Measurements from ENCODE around the gene PCP4L1.
"Not testable (repeated sequence)": the region's sequence is repeated elsewhere in the genome, so short reads cannot be mapped to it uniquely, and the experiment has no call there.

PCP4L1 gene

DNA sequence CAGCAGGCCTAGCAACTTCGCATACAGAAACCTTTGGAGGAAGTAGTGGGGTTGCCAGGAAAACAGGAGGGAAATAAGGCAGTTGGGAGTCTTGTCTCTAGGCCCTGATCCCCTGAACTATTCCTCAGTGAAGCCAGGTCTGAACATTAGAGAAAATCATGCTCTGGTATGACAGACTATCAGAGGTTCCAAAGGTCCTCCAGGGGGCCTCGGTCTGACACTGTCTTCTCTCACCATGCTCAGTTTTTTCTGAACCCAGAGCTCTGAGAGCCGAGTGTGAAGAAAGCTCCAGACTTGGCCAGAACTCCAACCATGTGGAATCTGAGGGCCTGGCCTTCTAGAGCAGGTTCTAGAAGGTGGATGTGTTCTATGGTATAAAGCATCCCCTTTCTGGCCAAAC, 28.6 kb upstream of the PCP4L1 start:
- DNase-seq: no peak

- DNase-seq: no peak
Observed at GRCh38 chr1:161230762-161231161, 27.8 kb upstream of the PCP4L1 start.

DNA sequence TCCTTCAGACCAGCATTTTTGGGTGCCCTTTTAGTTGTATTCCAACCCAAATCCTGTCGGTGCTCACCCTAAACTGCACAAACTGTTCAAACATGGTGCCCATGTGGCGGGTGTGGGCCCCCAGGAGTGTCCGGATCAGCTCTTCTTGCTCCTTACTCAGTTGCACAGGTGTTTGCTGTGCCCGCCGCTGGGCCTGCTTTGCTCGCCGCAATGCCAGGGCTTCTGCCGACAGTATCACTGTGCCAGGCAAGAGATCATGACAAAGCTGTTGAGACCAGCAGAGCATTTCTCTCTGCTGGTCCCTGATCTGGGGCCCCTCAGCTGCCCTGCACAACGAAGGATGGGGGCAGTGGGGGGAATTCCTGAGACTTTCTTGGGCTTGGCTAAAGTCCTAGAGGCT, 25.4 kb upstream of the PCP4L1 start:
- no peak for DNase-seq

DNA sequence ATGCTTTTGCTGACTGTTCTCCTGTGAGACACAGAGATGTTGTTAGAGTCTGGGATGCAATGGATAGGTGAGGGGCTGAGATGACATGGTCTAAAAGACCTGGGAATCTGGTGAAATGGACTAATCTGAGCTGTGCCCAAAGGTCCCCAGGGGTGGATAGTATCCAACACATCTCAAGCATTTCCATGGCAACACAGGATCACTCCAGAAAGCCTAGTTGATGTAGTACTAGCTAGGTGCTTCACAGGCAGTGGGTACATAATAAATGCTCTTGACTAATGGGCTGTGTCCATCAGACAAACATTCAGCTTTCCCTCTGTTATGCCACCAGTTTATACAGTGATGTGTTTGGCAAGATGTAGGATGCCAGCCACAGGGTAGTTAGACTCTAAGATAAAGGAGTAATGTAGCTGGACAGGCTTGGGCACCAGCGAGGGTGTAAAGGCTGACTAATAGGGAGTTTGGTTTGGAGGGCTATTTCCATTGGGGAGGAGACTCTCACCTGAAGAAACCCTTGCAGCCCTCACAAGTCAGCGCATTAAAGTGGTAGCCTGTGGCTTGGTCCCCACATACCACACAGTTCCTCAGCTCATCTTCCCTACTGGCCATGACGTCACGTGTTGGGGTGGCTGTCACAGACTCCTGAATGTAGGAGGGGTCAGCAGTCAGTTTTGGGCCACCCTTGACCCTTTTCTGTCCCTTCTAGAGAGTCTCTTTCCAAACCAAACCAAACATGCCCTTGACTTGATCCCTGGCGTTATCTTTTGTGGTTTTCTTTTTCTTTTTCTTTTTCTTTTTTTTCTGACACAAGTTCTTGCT, 22.4 kb upstream of the PCP4L1 start:
- DNase-seq: no peak

DNA sequence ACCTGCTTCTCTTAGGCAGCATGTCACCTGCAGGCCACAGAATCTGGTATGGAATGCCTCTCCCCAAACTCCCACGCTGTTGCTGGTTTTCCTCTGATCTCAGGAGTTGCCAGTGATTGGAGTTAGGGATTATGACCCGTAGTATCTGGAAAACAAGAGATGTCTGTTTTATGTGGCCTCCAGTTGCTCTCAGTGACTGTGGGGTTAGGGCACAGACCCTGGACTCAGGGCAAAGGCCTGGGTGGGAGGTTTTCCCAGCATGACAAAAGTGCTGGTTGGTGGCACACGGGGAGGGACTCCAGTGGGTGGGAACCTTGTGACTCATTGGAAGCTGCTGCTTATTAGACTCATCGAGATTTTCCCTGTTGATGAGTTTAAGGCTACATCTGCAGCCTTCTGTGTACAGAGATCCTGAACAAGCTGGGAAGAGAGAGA, 20.5 kb upstream of the PCP4L1 start, which contains the start of gene NR1I3:
Gene NR1I3, minus strand, starts transcription at position 165 of the 435 bp plus-strand sequence. CDS start 1,638 bp downstream, outside the sequence.
- DNase-seq: no peak

DNA sequence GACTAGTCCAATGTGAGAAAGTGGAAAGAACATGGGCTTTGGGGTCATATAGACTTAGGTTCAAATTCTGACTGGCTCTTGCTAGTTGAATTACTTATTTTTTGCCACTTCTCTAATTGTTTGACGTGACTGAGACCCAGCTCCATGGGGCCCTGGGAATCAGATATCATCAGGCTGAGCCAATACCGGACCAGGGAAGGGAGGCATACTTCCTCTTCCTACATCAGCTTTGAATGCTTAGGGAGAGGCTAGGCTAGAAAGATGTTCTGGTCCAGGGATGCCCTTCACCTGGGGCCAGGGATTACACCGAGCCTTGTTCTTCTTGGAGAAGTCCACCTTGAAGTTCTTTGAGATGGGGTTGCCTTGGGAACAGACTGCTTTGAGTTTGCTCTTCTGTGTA, 16.9 kb upstream of the PCP4L1 start:
- DNase-seq: no peak

GRCh38 chr1:161242313-161242712, 16.2 kb upstream of the PCP4L1 start:
- DNase-seq: no peak

- no peak for DNase-seq
Observed at GRCh38 chr1:161244888-161245287, 13.7 kb upstream of the PCP4L1 start.

DNA sequence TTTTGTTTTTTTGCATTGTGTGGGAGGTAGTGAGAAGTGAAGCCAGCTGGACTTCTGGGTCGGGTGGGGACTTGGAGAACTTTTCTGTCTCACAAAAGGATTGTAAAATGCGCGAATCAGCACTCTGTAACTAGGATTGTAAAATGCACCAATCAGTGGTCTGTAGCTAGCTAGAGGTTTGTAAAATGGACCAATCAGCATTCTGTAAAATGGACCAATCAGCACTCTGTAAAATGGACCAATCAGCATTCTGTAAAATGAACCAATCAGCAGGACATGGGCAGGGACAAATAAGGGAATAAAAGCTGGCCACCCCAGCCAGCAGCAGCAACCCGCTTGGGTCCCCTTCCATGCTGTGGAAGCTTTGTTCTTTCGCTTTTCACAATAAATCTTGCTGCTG, 8.4 kb upstream of the PCP4L1 start:
- not testable (repeated sequence) for DNase-seq

- no peak for DNase-seq
Observed at GRCh38 chr1:161250829-161251228, 7.7 kb upstream of the PCP4L1 start.

DNA sequence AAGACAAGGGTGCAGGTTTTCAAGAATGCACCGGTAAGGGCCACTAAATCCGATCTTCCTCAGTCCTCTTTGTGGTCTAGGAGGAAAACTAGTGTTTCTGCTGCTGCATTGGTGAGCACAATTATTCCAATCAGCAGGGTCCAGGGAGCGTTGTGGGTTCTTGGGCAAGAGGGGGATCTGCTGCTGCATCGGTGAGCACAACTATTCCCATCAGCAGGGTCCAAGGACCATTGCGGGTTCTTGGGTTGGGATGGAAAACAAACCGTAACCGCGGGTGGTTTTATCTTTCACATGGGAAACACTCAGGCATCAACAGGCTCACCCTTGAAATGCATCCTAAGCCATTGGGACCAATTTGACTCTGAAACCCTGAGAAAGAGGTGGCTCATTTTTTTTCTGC, 7.0 kb upstream of the PCP4L1 start:
- DNase-seq: no peak

DNA sequence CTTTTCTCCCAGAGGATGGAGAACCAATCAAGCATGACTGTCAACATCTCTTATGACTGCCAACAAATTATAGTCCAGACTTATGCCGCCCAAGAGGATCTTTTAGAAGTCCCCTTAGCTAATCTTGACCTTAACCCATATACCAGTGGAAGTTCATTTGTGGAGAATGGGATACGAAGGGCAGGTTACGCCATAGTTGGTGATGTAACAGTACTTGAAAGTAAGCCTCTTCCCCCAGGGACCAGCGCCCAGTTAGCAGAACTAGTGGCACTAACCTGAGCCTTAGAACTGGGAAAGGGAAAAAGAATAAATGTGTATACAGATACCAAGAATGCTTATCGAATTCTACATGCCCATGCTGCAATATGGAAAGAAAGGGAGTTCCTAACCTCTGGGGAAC, 3.2 kb upstream of the PCP4L1 start:
- not testable (repeated sequence) for DNase-seq

DNA sequence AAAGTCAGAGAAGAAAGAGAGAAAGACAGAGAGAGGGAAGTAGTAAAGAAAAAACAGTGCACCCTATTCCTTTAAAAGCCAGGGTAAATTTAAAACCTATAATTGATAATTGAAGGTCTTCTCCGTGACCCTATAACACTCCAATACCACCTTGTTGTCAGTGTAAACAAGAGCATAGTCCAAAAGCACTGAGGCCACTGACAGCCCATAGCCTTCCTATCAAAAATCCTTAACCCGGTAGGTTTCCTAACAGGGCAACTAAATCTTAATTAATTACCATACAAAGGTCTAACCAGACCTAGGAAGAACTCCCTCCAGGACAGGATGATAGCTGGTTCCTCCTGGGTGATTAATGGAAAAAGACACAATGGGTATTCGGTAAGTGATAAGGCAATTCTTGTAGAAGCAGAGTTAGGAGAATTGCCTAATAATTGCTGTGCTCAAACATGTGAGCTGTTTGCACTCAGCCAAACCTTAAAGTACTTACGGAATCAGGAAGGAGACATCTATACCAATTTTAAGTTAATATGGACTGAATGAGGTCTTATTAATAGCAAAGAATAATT, 2.5 kb upstream of the PCP4L1 start:
- not testable (repeated sequence) for DNase-seq

GRCh38 chr1:161257109-161257508, 1.4 kb upstream of the PCP4L1 start:
- DNase-seq: not testable (repeated sequence)

- no peak for DNase-seq
Observed at GRCh38 chr1:161259345-161259702, 779 bp downstream of the PCP4L1 start.

GRCh38 chr1:161259765-161260164, 1.2 kb downstream of the PCP4L1 start:
- no peak for DNase-seq

GRCh38 chr1:161260376-161261260, 2.1 kb downstream of the PCP4L1 start:
- no peak for DNase-seq

DNA sequence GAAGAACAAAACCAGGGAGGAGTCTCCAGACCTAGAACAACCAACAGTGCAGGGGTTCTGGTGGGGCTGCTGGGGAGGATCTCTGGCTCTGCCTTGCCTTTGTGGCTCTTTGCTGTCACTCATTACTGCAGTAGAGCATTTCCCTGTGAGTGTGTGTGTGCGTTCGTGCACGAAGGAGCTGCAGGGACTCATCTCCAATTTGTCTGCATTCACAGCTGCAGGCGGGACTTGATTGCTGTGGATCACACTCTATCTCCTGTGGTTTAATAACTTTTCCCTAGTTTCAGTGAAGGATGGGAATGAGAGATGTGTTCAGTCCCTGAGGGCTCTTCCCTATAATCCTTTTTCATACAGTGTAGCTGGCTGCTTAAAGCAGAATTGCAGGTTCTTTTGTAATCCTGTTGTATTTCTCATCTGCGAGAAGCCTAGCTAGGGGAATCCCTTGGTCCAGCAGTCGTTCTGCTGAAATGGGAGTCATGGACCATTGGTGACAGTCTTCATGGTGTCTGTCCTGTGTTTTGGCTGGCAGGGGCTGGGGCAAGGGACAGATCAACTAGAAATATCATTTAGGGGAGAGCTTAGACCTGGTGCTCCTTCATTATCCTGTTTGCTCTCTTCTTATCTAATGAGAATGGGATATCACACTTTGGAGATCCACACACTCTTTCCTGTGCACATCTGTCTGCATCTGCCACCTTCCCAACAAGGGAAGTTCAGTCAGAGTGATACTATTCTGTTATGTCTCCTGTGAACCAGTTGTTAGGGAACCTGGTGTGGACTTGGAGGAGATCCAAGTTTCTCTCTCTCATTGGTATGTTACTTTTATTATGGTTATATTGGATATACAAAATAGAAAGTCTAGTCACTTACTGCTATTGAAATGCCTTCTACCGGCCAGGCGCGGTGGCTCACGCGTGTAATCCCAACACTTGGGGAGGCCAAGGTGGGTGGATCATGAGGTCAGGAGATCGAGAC, 3.0 kb downstream of the PCP4L1 start:
- no peak for DNase-seq

DNA sequence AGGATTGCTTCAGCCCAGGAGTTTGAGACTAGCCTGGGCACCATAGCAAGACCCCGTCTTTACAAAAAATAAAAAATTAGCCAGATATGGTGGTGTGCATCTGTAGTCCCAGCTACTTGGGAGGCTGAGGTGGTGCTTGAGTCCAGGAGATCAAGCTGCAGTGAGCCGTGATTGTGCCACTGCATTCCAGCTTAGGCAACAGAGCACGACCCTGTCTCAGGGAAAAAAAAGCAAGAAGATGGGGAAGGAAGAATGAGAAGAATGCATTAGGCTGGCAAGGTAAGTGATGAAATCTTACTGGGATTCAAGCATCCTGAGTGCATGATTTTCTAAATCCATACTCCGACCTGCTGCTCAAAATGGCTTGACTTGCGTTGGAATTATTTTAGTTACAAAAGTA, 6.8 kb downstream of the PCP4L1 start:
- DNase-seq: no peak

- no peak for DNase-seq
Observed at GRCh38 chr1:161266202-161266601, 7.7 kb downstream of the PCP4L1 start.

- DNase-seq: no peak
Observed at GRCh38 chr1:161266836-161267235, 8.3 kb downstream of the PCP4L1 start.

DNA sequence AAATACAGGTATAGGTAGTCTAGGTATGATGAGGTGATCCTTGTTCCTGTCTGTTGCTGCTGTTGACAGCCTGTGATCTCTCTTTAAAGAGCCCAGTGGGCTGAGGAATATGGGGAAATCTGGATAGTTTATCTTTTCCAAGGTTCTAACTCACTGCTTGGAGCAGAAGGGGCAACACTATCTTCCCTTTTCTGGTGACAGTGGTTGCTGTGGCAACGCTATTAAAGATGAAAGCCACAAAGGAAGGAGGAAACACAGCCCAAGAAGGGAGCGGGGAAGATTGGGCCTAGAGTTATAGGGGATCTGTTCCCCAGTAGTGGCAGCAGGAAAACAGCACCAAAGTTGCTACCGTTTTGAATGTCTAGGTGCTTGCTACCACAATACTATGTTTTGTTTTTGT, 8.8 kb downstream of the PCP4L1 start:
- DNase-seq: no peak

Measured in DMS153 (cell line).